DMS53 (cell line): Measurements from ENCODE around the gene CSRNP3.

Source experiments
- DNase-seq: peaks from one replicate; lab custom pipeline; 2025; lab: John Stamatoyannopoulos, UW

The CSRNP3 gene

GRCh38 chr2:165547900-165548299, 78.4 kb downstream of the CSRNP3 start:
- no peak for DNase-seq

- no peak for DNase-seq
Measured at GRCh38 chr2:165549619-165550018, 80.1 kb downstream of the CSRNP3 start.

- DNase-seq, result peak; percentile 25
Measured at GRCh38 chr2:165558832-165559231, 89.3 kb downstream of the CSRNP3 start.

- no peak for DNase-seq
Measured at GRCh38 chr2:165560377-165560988, 91.0 kb downstream of the CSRNP3 start.

GRCh38 chr2:165561516-165561915, 92.0 kb downstream of the CSRNP3 start:
- DNase-seq, result no peak

- DNase-seq, result no peak
Measured at GRCh38 chr2:165562233-165562632, 92.7 kb downstream of the CSRNP3 start.

- peak; percentile 71 for DNase-seq
Measured at GRCh38 chr2:165563468-165564225, 94.1 kb downstream of the CSRNP3 start.

- no peak for DNase-seq
Measured at GRCh38 chr2:165566008-165566407, 96.5 kb downstream of the CSRNP3 start.

- DNase-seq, result peak; percentile 81
Measured at GRCh38 chr2:165567273-165567672, 97.8 kb downstream of the CSRNP3 start.

GRCh38 chr2:165568361-165568760, 98.9 kb downstream of the CSRNP3 start:
- DNase-seq, result peak; percentile 35

GRCh38 chr2:165571477-165571876, 102.0 kb downstream of the CSRNP3 start:
- no peak for DNase-seq

GRCh38 chr2:165572151-165572550, 102.7 kb downstream of the CSRNP3 start:
- peak; percentile 98 for DNase-seq

- DNase-seq, result peak; percentile 97
Measured at GRCh38 chr2:165573534-165574461, 104.3 kb downstream of the CSRNP3 start.

GRCh38 chr2:165575044-165575615, 105.6 kb downstream of the CSRNP3 start:
- peak; percentile 29 for DNase-seq

- peak; percentile 67 for DNase-seq
Measured at GRCh38 chr2:165576409-165577154, 107.1 kb downstream of the CSRNP3 start.

- no peak for DNase-seq
Measured at GRCh38 chr2:165582409-165582808, 112.9 kb downstream of the CSRNP3 start.

- DNase-seq, result no peak
Measured at GRCh38 chr2:165582863-165583506, 113.5 kb downstream of the CSRNP3 start.

- peak; percentile 22 for DNase-seq
Measured at GRCh38 chr2:165584126-165584654, 114.7 kb downstream of the CSRNP3 start.

- DNase-seq, result peak; percentile 9
Measured at GRCh38 chr2:165586019-165586418, 116.5 kb downstream of the CSRNP3 start.

- DNase-seq, result no peak
Measured at GRCh38 chr2:165587335-165587938, 117.9 kb downstream of the CSRNP3 start.
